Measurements from ENCODE around the gene GPC6. TPM values are rescaled to one million over a fixed set of nuclear protein-coding genes. Genes with fewer than 3 reads are reported as not detected.

Gene GPC6
- total RNA-seq, 5 donors from 2014 or later (not counting 1 experiment from before 2014, with no cell fraction given), result 0.03 to 0.18 (median 0.06) TPM; not detected in 2

GRCh38 chr13:93680329-93680728 lies 453.7 kb downstream of the GPC6 start:
- ChIA-PET POLR2A (no interaction called here), CTCF (no interaction called here)
- WGBS (ENCODE audit: insufficient coverage), result 86% methylated on average over 2 of the region's 2 CpGs
- H3K27me3 Mint-ChIP-seq, result no peaks in the 10 kb centered on the region
- H3K4me3 ChIP-seq (ENCODE audit: control insufficient read depth in 1 of 2, extremely low read depth in 1 of 2, low read length in 1 of 2), result no peak overlapping the region
- no peak overlapping the region for H3K27ac ChIP-seq (ENCODE audit: low read length)
- no peaks in the 10 kb centered on the region for H3K9me3 Mint-ChIP-seq
- no peaks in the 10 kb centered on the region for H3K9me3 ChIP-seq
- no peaks in the 10 kb centered on the region for H3K36me3 Mint-ChIP-seq
- no peak overlapping the region for H3K4me3 Mint-ChIP-seq
- no peaks in the 10 kb centered on the region for H3K4me1 Mint-ChIP-seq
- H3K27ac Mint-ChIP-seq, result no peak overlapping the region
- no peaks in the 10 kb centered on the region for H3K36me3 ChIP-seq (ENCODE audit: control insufficient read depth in 2 of 2, extremely low read depth in 1 of 2, insufficient read depth in 1 of 2, low read length in 1 of 2)
- H3K4me1 ChIP-seq (ENCODE audit: control insufficient read depth in 1 of 2, extremely low read depth in 1 of 2, insufficient read depth in 2 of 2, low read length in 2 of 2), result no peaks in the 10 kb centered on the region
- no peak for ATAC-seq (replicated peaks in 1 of 4)
- DNase-seq, result no peak
- H3K27me3 ChIP-seq (replicated peaks in 1 of 2; ENCODE audit: control insufficient read depth in 2 of 2, extremely low read depth in 1 of 2, insufficient read depth in 2 of 2, low read length in 1 of 2), result no peaks in the 10 kb centered on the region

- Histone ChIP-seq H3K9me3 (no peaks in the 10 kb centered on the region), H3K4me1 (ENCODE audit: control insufficient read depth in 1 of 2, extremely low read depth in 1 of 2, insufficient read depth in 2 of 2, low read length in 2 of 2) (no peaks in the 10 kb centered on the region), H3K27me3 (replicated peaks in 1 of 2; ENCODE audit: control insufficient read depth in 2 of 2, extremely low read depth in 1 of 2, insufficient read depth in 2 of 2, low read length in 1 of 2) (no peaks in the 10 kb centered on the region), H3K36me3 (ENCODE audit: control insufficient read depth in 2 of 2, extremely low read depth in 1 of 2, insufficient read depth in 1 of 2, low read length in 1 of 2) (no peaks in the 10 kb centered on the region), H3K4me3 (ENCODE audit: control insufficient read depth in 1 of 2, extremely low read depth in 1 of 2, low read length in 1 of 2) (no peak overlapping the region), H3K27ac (ENCODE audit: low read length) (no peak overlapping the region)
- Mint-ChIP-seq H3K36me3 (no peaks in the 10 kb centered on the region), H3K9me3 (peaks cover 0 to 9% (median 3%) of the 10 kb centered on the region in 3 donors), H3K4me1 (no peaks in the 10 kb centered on the region), H3K4me3 (no peak overlapping the region), H3K27ac (no peak overlapping the region), H3K27me3 (no peaks in the 10 kb centered on the region)
- ChIA-PET POLR2A (no interaction called here), CTCF (interaction anchor here in 1 of 2 donors (0.6 kb wide), 1 partner anchor 80 kb away, joined by 5 read pairs; no protein-coding TSS in a partner anchor)
- ATAC-seq (replicated peaks in 1 of 4) (no peak), DNase-seq (no peak)
- WGBS (ENCODE audit: insufficient coverage), result no CpG with 5 or more reads among the region's 1 CpG
Measured at GRCh38 chr13:93685900-93686299, 459.3 kb downstream of the GPC6 start.

- H3K27ac ChIP-seq (ENCODE audit: low read length), result no peak overlapping the region
- Mint-ChIP-seq H3K9me3 (peaks cover 0 to 10% (median 3%) of the 10 kb centered on the region in 3 donors), H3K27me3 (no peaks in the 10 kb centered on the region), H3K27ac (no peak overlapping the region), H3K36me3 (no peaks in the 10 kb centered on the region), H3K4me3 (no peak overlapping the region), H3K4me1 (no peaks in the 10 kb centered on the region)
- no peaks in the 10 kb centered on the region for H3K36me3 ChIP-seq (ENCODE audit: control insufficient read depth in 2 of 2, extremely low read depth in 1 of 2, insufficient read depth in 1 of 2, low read length in 1 of 2)
- DNase-seq (no peak), ATAC-seq (replicated peaks in 1 of 4) (no peak)
- H3K27me3 ChIP-seq (replicated peaks in 1 of 2; ENCODE audit: control insufficient read depth in 2 of 2, extremely low read depth in 1 of 2, insufficient read depth in 2 of 2, low read length in 1 of 2), result no peaks in the 10 kb centered on the region
- ChIA-PET CTCF (no interaction called here), POLR2A (no interaction called here)
- H3K9me3 ChIP-seq, result no peaks in the 10 kb centered on the region
- H3K4me1 ChIP-seq (ENCODE audit: control insufficient read depth in 1 of 2, extremely low read depth in 1 of 2, insufficient read depth in 2 of 2, low read length in 2 of 2), result no peaks in the 10 kb centered on the region
- H3K4me3 ChIP-seq (ENCODE audit: control insufficient read depth in 1 of 2, extremely low read depth in 1 of 2, low read length in 1 of 2), result no peak overlapping the region
Measured at GRCh38 chr13:93686399-93686798, 459.8 kb downstream of the GPC6 start.

GRCh38 chr13:93687261-93687660 lies 460.7 kb downstream of the GPC6 start:
- Histone ChIP-seq H3K9me3 (no peaks in the 10 kb centered on the region), H3K36me3 (ENCODE audit: control insufficient read depth in 2 of 2, extremely low read depth in 1 of 2, insufficient read depth in 1 of 2, low read length in 1 of 2) (no peaks in the 10 kb centered on the region), H3K4me3 (ENCODE audit: control insufficient read depth in 1 of 2, extremely low read depth in 1 of 2, low read length in 1 of 2) (no peak overlapping the region), H3K27me3 (replicated peaks in 1 of 2; ENCODE audit: control insufficient read depth in 2 of 2, extremely low read depth in 1 of 2, insufficient read depth in 2 of 2, low read length in 1 of 2) (no peaks in the 10 kb centered on the region), H3K4me1 (ENCODE audit: control insufficient read depth in 1 of 2, extremely low read depth in 1 of 2, insufficient read depth in 2 of 2, low read length in 2 of 2) (no peaks in the 10 kb centered on the region), H3K27ac (ENCODE audit: low read length) (no peak overlapping the region)
- Mint-ChIP-seq H3K9me3 (peaks cover 0 to 10% (median 3%) of the 10 kb centered on the region in 3 donors), H3K4me1 (no peaks in the 10 kb centered on the region), H3K36me3 (no peaks in the 10 kb centered on the region), H3K27ac (no peak overlapping the region), H3K27me3 (no peaks in the 10 kb centered on the region), H3K4me3 (no peak overlapping the region)
- POLR2A ChIA-PET, result no interaction called here
- CTCF ChIA-PET, result interaction anchor here in 1 of 2 donors (0.5 kb wide), 1 partner anchor 931 kb away, joined by 6 read pairs; no protein-coding TSS in a partner anchor
- ATAC-seq (replicated peaks in 1 of 4), result no peak
- no peak for DNase-seq

GRCh38 chr13:93689333-93689732 lies 462.7 kb downstream of the GPC6 start:
- Histone ChIP-seq H3K4me3 (ENCODE audit: control insufficient read depth in 1 of 2, extremely low read depth in 1 of 2, low read length in 1 of 2) (no peak overlapping the region), H3K9me3 (no peaks in the 10 kb centered on the region), H3K36me3 (ENCODE audit: control insufficient read depth in 2 of 2, extremely low read depth in 1 of 2, insufficient read depth in 1 of 2, low read length in 1 of 2) (no peaks in the 10 kb centered on the region), H3K27ac (ENCODE audit: low read length) (no peak overlapping the region), H3K4me1 (ENCODE audit: control insufficient read depth in 1 of 2, extremely low read depth in 1 of 2, insufficient read depth in 2 of 2, low read length in 2 of 2) (no peaks in the 10 kb centered on the region), H3K27me3 (replicated peaks in 1 of 2; ENCODE audit: control insufficient read depth in 2 of 2, extremely low read depth in 1 of 2, insufficient read depth in 2 of 2, low read length in 1 of 2) (no peaks in the 10 kb centered on the region)
- ChIA-PET CTCF (no interaction called here), POLR2A (no interaction called here)
- H3K27me3 Mint-ChIP-seq, result no peaks in the 10 kb centered on the region
- H3K36me3 Mint-ChIP-seq, result no peaks in the 10 kb centered on the region
- no peak for ATAC-seq (replicated peaks in 1 of 4)
- no peak overlapping the region for H3K27ac Mint-ChIP-seq
- no peaks in the 10 kb centered on the region for H3K4me1 Mint-ChIP-seq
- peaks cover 0 to 10% (median 3%) of the 10 kb centered on the region in 3 donors for H3K9me3 Mint-ChIP-seq
- no peak overlapping the region for H3K4me3 Mint-ChIP-seq
- no peak for DNase-seq

GRCh38 chr13:93690139-93690538 lies 463.5 kb downstream of the GPC6 start:
- H3K4me3 Mint-ChIP-seq, result no peak overlapping the region
- peak in 1 of 35 experiments; percentile 3 for DNase-seq
- no peaks in the 10 kb centered on the region for H3K36me3 Mint-ChIP-seq
- no CpG with 5 or more reads among the region's 1 CpG for WGBS (ENCODE audit: insufficient coverage)
- H3K27me3 ChIP-seq (replicated peaks in 1 of 2; ENCODE audit: control insufficient read depth in 2 of 2, extremely low read depth in 1 of 2, insufficient read depth in 2 of 2, low read length in 1 of 2), result no peaks in the 10 kb centered on the region
- CTCF ChIA-PET, result no interaction called here
- no peaks in the 10 kb centered on the region for H3K4me1 ChIP-seq (ENCODE audit: control insufficient read depth in 1 of 2, extremely low read depth in 1 of 2, insufficient read depth in 2 of 2, low read length in 2 of 2)
- no peaks in the 10 kb centered on the region for H3K4me1 Mint-ChIP-seq
- H3K27ac Mint-ChIP-seq, result no peak overlapping the region
- no peak overlapping the region for H3K27ac ChIP-seq (ENCODE audit: low read length)
- H3K9me3 Mint-ChIP-seq, result peaks cover 0 to 10% (median 3%) of the 10 kb centered on the region in 3 donors
- H3K36me3 ChIP-seq (ENCODE audit: control insufficient read depth in 2 of 2, extremely low read depth in 1 of 2, insufficient read depth in 1 of 2, low read length in 1 of 2), result no peaks in the 10 kb centered on the region
- no peak overlapping the region for H3K4me3 ChIP-seq (ENCODE audit: control insufficient read depth in 1 of 2, extremely low read depth in 1 of 2, low read length in 1 of 2)
- H3K9me3 ChIP-seq, result no peaks in the 10 kb centered on the region
- no peaks in the 10 kb centered on the region for H3K27me3 Mint-ChIP-seq
- no peak for ATAC-seq (replicated peaks in 1 of 4)
- POLR2A ChIA-PET, result no interaction called here

GRCh38 chr13:93698016-93698613 lies 471.5 kb downstream of the GPC6 start:
- H3K36me3 Mint-ChIP-seq, result no peaks in the 10 kb centered on the region
- H3K9me3 ChIP-seq, result no peaks in the 10 kb centered on the region
- no peak overlapping the region for H3K27ac ChIP-seq (ENCODE audit: low read length)
- H3K27me3 Mint-ChIP-seq, result no peaks in the 10 kb centered on the region
- no CpG with 5 or more reads among the region's 5 CpGs for WGBS (ENCODE audit: insufficient coverage)
- H3K27me3 ChIP-seq (replicated peaks in 1 of 2; ENCODE audit: control insufficient read depth in 2 of 2, extremely low read depth in 1 of 2, insufficient read depth in 2 of 2, low read length in 1 of 2), result no peaks in the 10 kb centered on the region
- no peak overlapping the region for H3K27ac Mint-ChIP-seq
- H3K36me3 ChIP-seq (ENCODE audit: control insufficient read depth in 2 of 2, extremely low read depth in 1 of 2, insufficient read depth in 1 of 2, low read length in 1 of 2), result no peaks in the 10 kb centered on the region
- CTCF ChIA-PET, result no interaction called here
- POLR2A ChIA-PET, result no interaction called here
- no peak for ATAC-seq (replicated peaks in 1 of 4)
- H3K4me1 ChIP-seq (ENCODE audit: control insufficient read depth in 1 of 2, extremely low read depth in 1 of 2, insufficient read depth in 2 of 2, low read length in 2 of 2), result no peaks in the 10 kb centered on the region
- H3K4me3 Mint-ChIP-seq, result no peak overlapping the region
- no peak overlapping the region for H3K4me3 ChIP-seq (ENCODE audit: control insufficient read depth in 1 of 2, extremely low read depth in 1 of 2, low read length in 1 of 2)
- DNase-seq, result no peak
- H3K9me3 Mint-ChIP-seq, result peaks cover 2 to 8% (median 6%) of the 10 kb centered on the region in 3 donors
- H3K4me1 Mint-ChIP-seq, result no peaks in the 10 kb centered on the region

Measured in T-cell (primary cell).